HEK293 (cell line): ENCODE results near the gene FERMT1.

Experiments used
- CTCF ChIA-PET: fragments of 350-600 bp; formaldehyde crosslinking; extraction: SDS; loops from one replicate; lab custom pipeline; 2021; ENCODE audit warnings: antibody characterized with exemption; lab: Yijun Ruan, JAX
- POLR2A ChIA-PET: fragments of 300-600 bp; formaldehyde crosslinking; extraction: SDS; loops from one replicate; lab custom pipeline; 2020; ENCODE audit warnings: antibody characterized with exemption, inconsistent platforms; lab: Yijun Ruan, JAX
- H3K27ac ChIP-seq: fragments of 200-500 bp; sonication (Bioruptor generic); 2 replicates; pipeline ENCODE4 v1.5.1; 2014; ENCODE audit warnings: low read depth, low read length, control low read depth, inconsistent platforms; ENCODE audit errors: extremely low read depth
- H3K36me3 ChIP-seq, 2 experiments: fragments of 200-500 bp in 1 of 2; sonication (Bioruptor generic) in 1 of 2; 1 replicate in 1 of 2; 2 replicates in 1 of 2; pipeline ENCODE4 v1.5.1; 2014 to 2017; ENCODE audit warnings: inconsistent platforms in 2 of 2, low read length in 2 of 2; ENCODE audit not compliant: control insufficient read depth in 2 of 2, insufficient read depth in 1 of 2
- H3K4me1 ChIP-seq: fragments of 200-500 bp; sonication (Bioruptor generic); 2 replicates; pipeline ENCODE4 v1.5.1; 2014; ENCODE audit warnings: mild to moderate bottlenecking, low read length, inconsistent platforms; ENCODE audit not compliant: control insufficient read depth, insufficient read depth
- H3K4me3 ChIP-seq: 2 replicates; pipeline ENCODE4 v1.5.1; 2011; ENCODE audit warnings: low read depth, mild to moderate bottlenecking, control low read depth, low read length, moderate library complexity
- H3K9me3 ChIP-seq: fragments of 200-500 bp; sonication (Bioruptor generic); 2 replicates; pipeline ENCODE4 v1.5.1; 2014; ENCODE audit warnings: low read depth, low read length, inconsistent platforms; ENCODE audit not compliant: control insufficient read depth, insufficient read depth
- ATF2 ChIP-seq: fragments of 450-650 bp; formaldehyde crosslinking; IDR thresholded peaks from 2 replicates; pipeline ENCODE4 v1.5.1; 2016; ENCODE audit warnings: missing biosample characterization, missing genetic modification characterization, low read depth
- HOXD13 ChIP-seq: sonication (generic); formaldehyde crosslinking; IDR thresholded peaks from 2 replicates; pipeline ENCODE4 v1.8.0; 2022; ENCODE audit warnings: missing genetic modification reagents, borderline replicate concordance
- SALL2 ChIP-seq: fragments of 450-650 bp; formaldehyde crosslinking; IDR thresholded peaks from 2 replicates; pipeline ENCODE4 v1.5.0; 2017; ENCODE audit warnings: missing biosample characterization, mild to moderate bottlenecking, missing genetic modification characterization, borderline replicate concordance
- SP2 ChIP-seq: fragments of 450-650 bp; formaldehyde crosslinking; IDR thresholded peaks from 2 replicates; pipeline ENCODE4 v1.5.1; 2016; ENCODE audit warnings: missing biosample characterization, missing genetic modification characterization
- TSHZ1 ChIP-seq: fragments of 450-650 bp; formaldehyde crosslinking; IDR thresholded peaks from 2 replicates; pipeline ENCODE4 v1.5.1; 2016; ENCODE audit warnings: missing biosample characterization, missing genetic modification characterization, borderline replicate concordance
- ZFP3 ChIP-seq: fragments of 450-650 bp; formaldehyde crosslinking; IDR thresholded peaks from 2 replicates; pipeline ENCODE4 v1.5.1; 2016; ENCODE audit warnings: low read depth, missing biosample characterization, missing genetic modification characterization
- ZNF121 ChIP-seq: fragments of 450-650 bp; formaldehyde crosslinking; IDR thresholded peaks from 2 replicates; pipeline ENCODE4 v1.5.1; 2016; ENCODE audit warnings: missing biosample characterization, missing genetic modification characterization
- ZNF350 ChIP-seq: fragments of 450-650 bp; formaldehyde crosslinking; IDR thresholded peaks from 2 replicates; pipeline ENCODE4 v1.5.0; 2017; ENCODE audit warnings: missing biosample characterization, mild to moderate bottlenecking, missing genetic modification characterization
- ZNF366 ChIP-seq: fragments of 450-650 bp; formaldehyde crosslinking; conservative IDR thresholded peaks from 2 replicates; pipeline ENCODE4 v1.5.1; 2016; ENCODE audit warnings: missing biosample characterization, missing genetic modification characterization
- ZNF433 ChIP-seq: fragments of 450-650 bp; formaldehyde crosslinking; IDR thresholded peaks from 2 replicates; pipeline ENCODE4 v1.5.1; 2016; ENCODE audit warnings: missing biosample characterization, missing genetic modification characterization, low read depth
- ZNF521 ChIP-seq: fragments of 450-650 bp; formaldehyde crosslinking; IDR thresholded peaks from 2 replicates; pipeline ENCODE4 v1.5.1; 2017; ENCODE audit warnings: missing biosample characterization, mild to moderate bottlenecking, missing genetic modification characterization
- ZNF530 ChIP-seq: fragments of 450-650 bp; formaldehyde crosslinking; IDR thresholded peaks from 2 replicates; pipeline ENCODE4 v1.5.1; 2016; ENCODE audit warnings: low read depth, missing biosample characterization, missing genetic modification characterization
- ZNF596 ChIP-seq: fragments of 450-650 bp; IDR thresholded peaks from 2 replicates; pipeline ENCODE4 v1.5.0; 2018; ENCODE audit warnings: missing biosample characterization, mild to moderate bottlenecking, missing genetic modification characterization, moderate library complexity
- ZNF639 ChIP-seq: fragments of 450-650 bp; formaldehyde crosslinking; IDR thresholded peaks from 2 replicates; pipeline ENCODE4 v1.5.1; 2016; ENCODE audit warnings: missing biosample characterization, missing genetic modification characterization
- ZNF660 ChIP-seq: fragments of 450-650 bp; IDR thresholded peaks from 2 replicates; pipeline ENCODE4 v1.5.1; 2018; ENCODE audit warnings: missing biosample characterization, mild to moderate bottlenecking, missing genetic modification characterization
- ZNF692 ChIP-seq: fragments of 450-650 bp; formaldehyde crosslinking; IDR thresholded peaks from 2 replicates; pipeline ENCODE4 v1.5.1; 2016; ENCODE audit warnings: missing biosample characterization, missing genetic modification characterization
- ZNF704 ChIP-seq: fragments of 450-650 bp; formaldehyde crosslinking; IDR thresholded peaks from 2 replicates; pipeline ENCODE4 v1.5.1; 2016; ENCODE audit warnings: missing biosample characterization, missing genetic modification characterization
- ZNF776 ChIP-seq: fragments of 450-650 bp; formaldehyde crosslinking; IDR thresholded peaks from 2 replicates; pipeline ENCODE4 v1.5.0; 2017; ENCODE audit warnings: missing biosample characterization, missing genetic modification characterization, borderline replicate concordance

Gene FERMT1

GRCh38 chr20:6160736-6161135 is 37.9 kb upstream of the FERMT1 start:
- CTCF ChIA-PET: no interaction called here
- POLR2A ChIA-PET: no interaction called here
- H3K27ac ChIP-seq: no peak overlapping the region

More at GRCh38 chr20:6160736-6161135, 37.9 kb upstream of the FERMT1 start:
- Histone ChIP-seq H3K9me3 (no peaks in the 10 kb centered on the region), H3K4me3 (no peak overlapping the region), H3K4me1 (no peaks in the 10 kb centered on the region; the same call in 1 of the 2 replicates), H3K36me3 (no peaks in the 10 kb centered on the region)
- TF ChIP-seq ZNF350 (tag by site-specific recombination) (no peak), ZNF704 (tag by site-specific recombination) (no peak), ZNF121 (no peak), ZNF692 (tag by site-specific recombination) (no peak), TSHZ1 (no peak), ZNF433 (no peak), ZNF596 (tag by site-specific recombination) (no peak), HOXD13 (CRISPR knock-in tag) (no peak), ZNF366 (tag by site-specific recombination) (no peak), ZNF776 (tag by site-specific recombination) (no peak), ZNF660 (tag by site-specific recombination) (no peak), SALL2 (tag by site-specific recombination) (no peak), ZNF530 (no peak), ZNF639 (tag by site-specific recombination) (no peak), ZNF521 (no peak), ZFP3 (tag by site-specific recombination) (no peak), ATF2 (tag by site-specific recombination) (no peak), SP2 (tag by site-specific recombination) (no peak)
